Ectodermal cell (in vitro differentiated cells): ENCODE measurements around the gene FUT1.

ENCODE experiments used
- H3K27ac ChIP-seq: 2 replicates; pipeline ENCODE4 v1.7.0; 2013; ENCODE audit warnings: mild to moderate bottlenecking, low read depth, low read length; ENCODE audit not compliant: insufficient read depth, poor library complexity, severe bottlenecking
- H3K27me3 ChIP-seq: 2 replicates; pipeline ENCODE4 v1.7.0; 2013; ENCODE audit warnings: mild to moderate bottlenecking, low read length; ENCODE audit not compliant: insufficient read depth, control insufficient read depth, poor library complexity, severe bottlenecking
- H3K36me3 ChIP-seq: one replicate; pipeline ENCODE4 v1.7.0; 2013; ENCODE audit warnings: low read length; ENCODE audit not compliant: control insufficient read depth, insufficient read depth
- H3K4me1 ChIP-seq: one replicate; pipeline ENCODE4 v1.7.0; 2013; ENCODE audit warnings: low read length; ENCODE audit not compliant: control insufficient read depth, insufficient read depth
- H3K4me3 ChIP-seq: 2 replicates; pipeline ENCODE4 v1.7.0; 2013; ENCODE audit warnings: low read depth, low read length, control low read depth; ENCODE audit not compliant: insufficient read depth
- H3K9me3 ChIP-seq: 2 replicates; pipeline ENCODE4 v1.7.0; 2013; ENCODE audit warnings: mild to moderate bottlenecking, low read length, moderate library complexity; ENCODE audit not compliant: control insufficient read depth
- WGBS, 2 experiments: methylation state at CpG; one replicate each; pipeline ENCODE4 v1.1.7; 2013; ENCODE audit warnings: missing lambda C conversion rate in 2 of 2; 5-methylcytosine and 5-hydroxymethylcytosine counted together

FUT1 gene

GRCh38 chr19:48714759-48715675 lies 37.4 kb downstream of the FUT1 start:
- H3K36me3 ChIP-seq = no peaks in the 10 kb centered on the region
- no peak overlapping the region for H3K27ac ChIP-seq
- H3K4me3 ChIP-seq = peak overlapping the region; percentile 42
- H3K27me3 ChIP-seq = no peaks in the 10 kb centered on the region
- H3K4me1 ChIP-seq = peaks cover 34% of the 10 kb centered on the region
- no peaks in the 10 kb centered on the region for H3K9me3 ChIP-seq
- WGBS, 2 experiments = 81 to 83% methylated on average over 26 of the region's 26 CpGs

DNA sequence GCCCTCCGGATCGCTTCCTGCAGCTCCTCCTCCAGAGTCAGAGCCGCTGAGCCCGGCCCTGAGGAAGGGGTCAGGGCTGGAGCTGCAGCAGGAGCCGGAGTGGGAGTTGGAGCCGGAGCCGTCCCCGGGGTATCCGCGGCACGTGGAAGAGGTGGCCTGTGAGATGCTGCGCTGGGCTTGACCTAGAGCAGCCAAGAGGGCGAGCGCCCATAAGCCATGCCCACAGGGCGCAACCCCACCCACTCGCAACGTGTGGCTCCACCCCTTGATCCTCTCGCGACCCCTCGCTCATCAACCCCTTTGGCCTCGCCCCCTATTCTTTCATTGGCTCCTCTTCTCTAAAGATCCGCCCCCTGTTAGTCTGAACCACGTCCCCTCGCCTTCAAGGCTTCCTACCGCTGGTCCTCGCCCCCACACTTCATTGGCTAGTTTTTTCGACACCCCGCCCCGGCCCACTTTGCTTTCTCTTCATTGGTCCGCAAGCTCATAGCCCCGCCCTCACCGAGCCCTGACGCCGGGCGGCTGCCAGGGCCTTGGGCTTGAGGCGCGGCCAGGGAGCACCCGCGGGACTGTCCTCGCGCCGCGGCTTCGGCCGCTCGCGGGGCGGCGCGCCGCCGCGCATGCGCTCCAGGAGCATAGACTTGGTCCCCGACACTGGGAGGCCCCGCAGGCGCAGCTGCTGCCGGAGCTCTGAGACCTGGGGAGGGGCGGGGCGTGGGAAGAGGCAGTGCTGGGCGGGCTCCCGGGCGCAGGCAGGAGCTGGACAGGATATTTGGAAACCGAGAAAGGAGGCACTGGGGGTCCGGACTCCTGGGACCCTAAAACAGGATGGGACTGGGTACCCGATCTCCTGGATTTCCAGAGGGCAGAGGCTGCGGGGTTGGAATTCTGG lies 38.3 kb downstream of the FUT1 start:
- no peaks in the 10 kb centered on the region for H3K9me3 ChIP-seq
- WGBS, 2 experiments = 1% methylated on average over 67 of the region's 67 CpGs
- H3K4me1 ChIP-seq = peaks cover 33% of the 10 kb centered on the region
- no peaks in the 10 kb centered on the region for H3K36me3 ChIP-seq
- H3K27me3 ChIP-seq = no peaks in the 10 kb centered on the region
- H3K27ac ChIP-seq = no peak overlapping the region
- H3K4me3 ChIP-seq = peak overlapping the region; percentile 71

DNA sequence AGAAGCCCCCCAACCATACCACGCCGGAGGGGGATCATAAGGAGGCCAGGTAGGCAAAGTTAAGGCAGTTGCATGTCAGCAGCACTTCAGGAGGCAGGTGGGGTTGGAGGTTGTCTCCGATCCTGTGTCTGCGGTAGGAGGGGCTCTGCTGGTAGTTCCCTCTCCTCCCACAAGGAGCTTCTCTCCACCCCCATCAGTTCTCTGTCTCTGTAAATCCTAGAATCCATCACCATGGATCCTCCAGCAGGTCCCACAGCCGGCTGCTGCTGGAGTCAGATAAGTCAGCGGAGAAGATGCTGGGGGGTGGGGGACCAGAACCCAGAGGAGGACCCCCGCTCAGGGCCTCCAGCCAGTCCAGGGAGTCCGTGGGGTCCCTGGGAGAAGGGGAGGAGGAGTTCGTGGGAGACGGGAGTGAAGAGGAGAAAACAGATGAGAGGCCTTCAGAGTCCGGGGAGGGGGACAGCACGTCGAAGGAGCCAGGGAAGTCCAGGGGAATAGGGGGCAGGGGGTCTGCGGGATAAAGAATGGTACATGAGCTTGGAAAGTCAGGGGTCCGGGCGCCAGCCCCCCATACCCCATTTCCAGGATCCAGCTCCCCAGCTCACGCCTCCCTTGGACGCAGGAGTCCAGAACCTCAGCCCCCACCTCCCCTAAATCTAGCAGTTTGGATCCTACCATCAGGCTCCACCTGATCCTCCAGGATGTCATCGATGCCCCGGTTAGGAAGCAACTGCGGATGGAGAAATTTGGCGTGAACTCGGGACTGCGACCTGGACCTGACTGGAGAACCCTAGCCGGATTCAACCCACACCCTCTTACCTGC lies 39.2 kb downstream of the FUT1 start:
- no peaks in the 10 kb centered on the region for H3K36me3 ChIP-seq
- H3K4me3 ChIP-seq = peak overlapping the region; percentile 71
- H3K9me3 ChIP-seq = no peaks in the 10 kb centered on the region
- 5 to 6% methylated on average over 24 to 25 of the region's 25 CpGs for WGBS, 2 experiments
- no peak overlapping the region for H3K27ac ChIP-seq
- H3K27me3 ChIP-seq = no peaks in the 10 kb centered on the region
- peaks cover 25% of the 10 kb centered on the region for H3K4me1 ChIP-seq

DNA sequence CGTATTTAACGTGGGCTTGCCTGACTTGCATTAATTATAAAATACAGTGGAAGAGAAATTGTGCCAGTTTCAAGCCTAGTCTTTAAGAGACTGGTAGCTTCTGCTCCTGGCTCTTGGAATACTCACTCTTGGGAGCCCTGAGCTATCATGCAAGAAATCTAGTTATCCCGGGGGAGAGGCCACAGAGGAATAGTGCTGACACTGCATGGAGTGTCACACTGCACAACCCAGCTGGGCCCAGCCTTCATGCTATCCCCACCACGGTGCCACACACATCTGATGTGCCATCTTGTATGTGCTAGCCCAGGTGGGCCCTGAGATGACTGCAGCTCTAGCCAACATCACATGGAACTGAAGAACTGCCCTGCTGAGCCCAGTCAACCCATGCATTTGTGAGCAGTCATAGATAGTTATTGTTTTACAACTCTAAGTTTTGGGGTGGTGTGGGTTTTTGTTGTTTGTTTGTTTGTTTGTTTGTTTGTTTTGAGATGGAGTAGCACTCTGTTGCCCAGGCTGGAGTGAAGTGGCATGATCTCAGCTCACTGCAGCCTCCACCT lies 41.3 kb downstream of the FUT1 start:
- peaks cover 14% of the 10 kb centered on the region for H3K4me1 ChIP-seq
- no peaks in the 10 kb centered on the region for H3K27me3 ChIP-seq
- 92 to 94% methylated on average over 4 of the region's 4 CpGs for WGBS, 2 experiments
- H3K27ac ChIP-seq = no peak overlapping the region
- no peaks in the 10 kb centered on the region for H3K36me3 ChIP-seq
- no peak overlapping the region for H3K4me3 ChIP-seq
- no peaks in the 10 kb centered on the region for H3K9me3 ChIP-seq

DNA sequence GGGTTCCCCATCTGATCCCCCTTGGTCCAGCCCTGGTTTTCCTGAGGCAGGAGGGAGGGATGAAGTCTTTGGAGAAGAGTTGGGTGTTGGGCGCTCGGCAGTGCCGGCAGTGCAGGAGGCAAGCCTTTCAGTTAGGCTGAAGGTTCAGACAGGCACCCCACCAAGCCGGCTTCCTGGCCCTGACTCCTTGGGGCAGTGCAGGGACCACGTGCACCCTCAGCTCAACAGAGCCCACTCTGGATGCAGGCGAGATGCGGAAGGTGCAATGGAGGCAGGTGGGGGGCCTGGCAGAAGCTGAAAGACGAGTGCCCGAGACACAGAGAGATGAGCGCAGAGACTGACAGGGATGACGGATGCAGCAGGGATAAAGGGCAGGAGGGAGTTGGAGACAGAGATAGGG lies 44.0 kb downstream of the FUT1 start:
- Histone ChIP-seq H3K9me3 (no peaks in the 10 kb centered on the region), H3K36me3 (no peaks in the 10 kb centered on the region), H3K27me3 (no peaks in the 10 kb centered on the region), H3K4me1 (peaks cover 7% of the 10 kb centered on the region), H3K27ac (no peak overlapping the region), H3K4me3 (no peak overlapping the region)
- 50 to 54% methylated on average over 11 of the region's 11 CpGs for whole genome bisulfite sequencing, 2 experiments

DNA sequence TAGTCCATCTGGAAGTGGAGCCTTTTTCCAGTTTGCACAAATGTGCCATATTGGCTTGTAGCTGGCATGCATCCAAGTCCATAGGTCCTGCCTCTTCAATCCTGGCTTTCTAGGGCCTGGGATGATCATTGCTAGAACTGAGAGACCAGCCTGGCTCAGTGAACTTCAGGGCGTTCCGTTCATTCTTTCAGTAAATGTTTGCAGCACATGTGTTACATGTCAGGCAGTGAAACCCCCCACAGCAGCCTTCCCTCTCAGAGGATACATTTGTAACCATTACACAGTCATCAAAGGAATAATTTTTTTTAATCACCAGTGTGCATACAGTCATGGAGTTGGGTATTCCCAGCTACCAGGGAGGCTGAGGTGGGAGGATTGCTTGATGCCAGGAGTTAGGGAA lies 47.0 kb downstream of the FUT1 start:
- Histone ChIP-seq H3K27ac (no peak overlapping the region), H3K4me1 (no peaks in the 10 kb centered on the region), H3K9me3 (no peaks in the 10 kb centered on the region), H3K4me3 (no peak overlapping the region), H3K36me3 (no peaks in the 10 kb centered on the region), H3K27me3 (no peaks in the 10 kb centered on the region)
- 69 to 72% methylated on average over 2 of the region's 2 CpGs for WGBS, 2 experiments

- 91 to 95% methylated on average over 23 of the region's 23 CpGs for WGBS, 2 experiments
- H3K4me3 ChIP-seq = no peak overlapping the region
- H3K27ac ChIP-seq = no peak overlapping the region
- H3K4me1 ChIP-seq = no peaks in the 10 kb centered on the region
- H3K36me3 ChIP-seq = no peaks in the 10 kb centered on the region
- H3K27me3 ChIP-seq = no peaks in the 10 kb centered on the region
- no peaks in the 10 kb centered on the region for H3K9me3 ChIP-seq
Observed at GRCh38 chr19:48703316-48703715, 49.1 kb downstream of the FUT1 start.

- Histone ChIP-seq H3K9me3 (no peaks in the 10 kb centered on the region), H3K27ac (no peak overlapping the region), H3K4me1 (no peaks in the 10 kb centered on the region), H3K4me3 (no peak overlapping the region), H3K27me3 (no peaks in the 10 kb centered on the region), H3K36me3 (no peaks in the 10 kb centered on the region)
- 95% methylated on average over 13 of the region's 13 CpGs for WGBS, 2 experiments
Observed at GRCh38 chr19:48702701-48703100, 49.7 kb downstream of the FUT1 start.

DNA sequence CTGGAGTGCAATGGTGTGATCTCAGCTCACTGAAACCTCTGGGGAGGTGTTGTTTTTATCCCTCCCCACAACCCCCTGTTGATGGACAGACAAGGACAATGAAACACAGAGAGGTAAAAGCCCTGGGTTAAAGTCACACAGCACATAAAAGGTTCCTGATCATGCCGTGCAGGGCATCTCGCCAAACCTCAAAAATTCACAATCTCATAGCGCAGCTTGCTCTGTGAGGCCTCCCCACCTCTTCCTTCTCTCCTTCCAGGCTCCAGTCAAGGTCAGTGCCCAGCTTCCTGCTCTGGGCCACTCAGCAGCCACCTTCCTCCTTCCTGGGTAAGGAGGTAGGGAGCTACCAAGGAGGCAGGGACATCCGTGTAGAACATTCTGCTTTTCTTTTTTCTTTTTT lies 54.4 kb downstream of the FUT1 start:
- Histone ChIP-seq H3K36me3 (no peaks in the 10 kb centered on the region), H3K4me1 (no peaks in the 10 kb centered on the region), H3K9me3 (no peaks in the 10 kb centered on the region), H3K27ac (no peak overlapping the region), H3K27me3 (peaks cover 23% of the 10 kb centered on the region), H3K4me3 (no peak overlapping the region)
- WGBS, 2 experiments = 85% methylated on average over 4 of the region's 4 CpGs
